SU-DHL-6 (cell line): ENCODE measurements around the gene RNF123.

Source experiments
- H2AFZ ChIP-seq: fragments of 200-600 bp; sonication (generic); 2 replicates; pipeline ENCODE4 v1.6.1; 2014; ENCODE audit warnings: low read depth, mild to moderate bottlenecking, moderate library complexity, mixed read lengths, antibody characterized with exemption, low read length; ENCODE audit not compliant: severe bottlenecking
- H3F3A ChIP-seq: fragments of 200-600 bp; shearing (Covaris generic); 2 replicates; pipeline ENCODE4 v1.6.0; 2016; ENCODE audit warnings: antibody characterized with exemption, mild to moderate bottlenecking; ENCODE audit not compliant: insufficient read depth
- H3K27ac ChIP-seq: fragments of 200-600 bp; sonication (generic); 2 replicates; pipeline ENCODE4 v1.5.1; 2016; ENCODE audit warnings: low read depth, mild to moderate bottlenecking, low read length, moderate library complexity, mixed read lengths
- H3K27me3 ChIP-seq: fragments of 200-600 bp; sonication (generic), shearing (Covaris generic); 2 replicates; pipeline ENCODE4 v1.6.0; 2014; ENCODE audit warnings: mild to moderate bottlenecking, low read length
- H3K36me3 ChIP-seq: fragments of 200-600 bp; sonication (generic); 2 replicates; pipeline ENCODE4 v1.6.1; 2014; ENCODE audit warnings: mild to moderate bottlenecking, low read length, mixed read lengths
- H3K4me2 ChIP-seq: fragments of 300-600, 200-600 bp; shearing (Covaris generic), sonication (generic); 2 replicates; pipeline ENCODE4 v1.6.0; 2014; ENCODE audit warnings: low read length, low read depth, mild to moderate bottlenecking; ENCODE audit not compliant: poor library complexity, severe bottlenecking
- H3K4me3 ChIP-seq: fragments of 200-600 bp; sonication (generic); 2 replicates; pipeline ENCODE4 v1.5.1; 2014; ENCODE audit warnings: antibody characterized with exemption, low read length, mild to moderate bottlenecking, mixed read lengths; ENCODE audit not compliant: insufficient read depth, poor library complexity, severe bottlenecking
- H3K79me2 ChIP-seq: fragments of 200-600 bp; sonication (generic); 2 replicates; pipeline ENCODE4 v1.6.1; 2014; ENCODE audit warnings: mild to moderate bottlenecking, low read length, moderate library complexity; ENCODE audit not compliant: insufficient read depth
- H3K9ac ChIP-seq: fragments of 200-600 bp; sonication (generic); 2 replicates; pipeline ENCODE4 v1.7.0; 2014; ENCODE audit warnings: mild to moderate bottlenecking, low read length
- H3K9me2 ChIP-seq: fragments of 200-600 bp; sonication (generic); replicated peaks from 2 replicates; pipeline ENCODE4 v1.6.1; 2014; ENCODE audit warnings: low read length; ENCODE audit not compliant: insufficient read depth
- H3K9me3 ChIP-seq: fragments of 200-600 bp; sonication (generic); 2 replicates; pipeline ENCODE4 v1.6.1; 2014; ENCODE audit warnings: low read length, mixed read lengths; ENCODE audit not compliant: insufficient read depth
- H4K20me1 ChIP-seq: fragments of 200-600 bp; sonication (generic); 2 replicates; pipeline ENCODE4 v1.6.1; 2014; ENCODE audit warnings: low read depth, mild to moderate bottlenecking, antibody characterized with exemption, low read length, moderate library complexity, mixed read lengths
- CTCF ChIP-seq: fragments of 200-600 bp; sonication (generic); IDR thresholded peaks from one replicate; pipeline ENCODE4 v1.5.1; 2017; ENCODE audit warnings: antibody characterized with exemption, mild to moderate bottlenecking, low read length, moderate library complexity; ENCODE audit not compliant: insufficient read depth, poor library complexity, severe bottlenecking
- EZH2phosphoT487 ChIP-seq: fragments of 200-600 bp; sonication (generic), shearing (Covaris generic); conservative IDR thresholded peaks from 2 replicates; pipeline ENCODE4 v1.6.1; 2018; ENCODE audit warnings: mild to moderate bottlenecking, antibody characterized with exemption, low read length, moderate library complexity, mixed read lengths

Gene RNF123

GRCh38 chr3:49654955-49655556 is 34.3 kb upstream of the RNF123 start:
- no peaks in the 10 kb centered on the region for H3K9me3 ChIP-seq
- no peaks in the 10 kb centered on the region for H3K9me2 ChIP-seq
- no peaks in the 10 kb centered on the region for H3F3A ChIP-seq
- no peaks in the 10 kb centered on the region for H4K20me1 ChIP-seq
- H3K36me3 ChIP-seq: no peaks in the 10 kb centered on the region
- no peaks in the 10 kb centered on the region for H3K79me2 ChIP-seq
- no peak overlapping the region for H3K4me2 ChIP-seq
- no peak overlapping the region for H3K4me3 ChIP-seq
- H3K9ac ChIP-seq: no peak overlapping the region
- H2AFZ ChIP-seq: no peak overlapping the region
- TF ChIP-seq CTCF (no peak), EZH2phosphoT487 (no peak)
- H3K27me3 ChIP-seq: no peaks in the 10 kb centered on the region
- H3K27ac ChIP-seq: no peak overlapping the region

- Histone ChIP-seq H3K27ac (no peak overlapping the region), H4K20me1 (no peaks in the 10 kb centered on the region), H3F3A (no peaks in the 10 kb centered on the region), H3K9me2 (no peaks in the 10 kb centered on the region), H3K9ac (no peak overlapping the region), H2AFZ (no peak overlapping the region), H3K27me3 (no peaks in the 10 kb centered on the region), H3K36me3 (no peaks in the 10 kb centered on the region), H3K4me2 (no peak overlapping the region), H3K4me3 (no peak overlapping the region), H3K9me3 (no peaks in the 10 kb centered on the region), H3K79me2 (no peaks in the 10 kb centered on the region)
- TF ChIP-seq EZH2phosphoT487: no peak
- no peak for TF ChIP-seq CTCF
Measured at GRCh38 chr3:49655731-49656285, 33.5 kb upstream of the RNF123 start.

- Histone ChIP-seq H3K79me2 (no peaks in the 10 kb centered on the region), H3K9me3 (no peaks in the 10 kb centered on the region), H3K9ac (no peak overlapping the region), H4K20me1 (no peaks in the 10 kb centered on the region), H3K4me3 (no peak overlapping the region), H3K4me2 (no peak overlapping the region), H3K27me3 (no peaks in the 10 kb centered on the region), H3K9me2 (no peaks in the 10 kb centered on the region), H3K27ac (no peak overlapping the region), H2AFZ (no peak overlapping the region), H3F3A (no peaks in the 10 kb centered on the region), H3K36me3 (no peaks in the 10 kb centered on the region)
- TF ChIP-seq EZH2phosphoT487 (no peak), CTCF (no peak)
Measured at GRCh38 chr3:49656541-49657112, 32.7 kb upstream of the RNF123 start.
